Stimulated activated CD8-positive, alpha-beta memory T cell treated with anti-CD3 and anti-CD28 coated beads, Interleukin-4, amount 100 ng/mL, for 48 hours (primary cell): ENCODE data around the gene TFCP2L1.

Experiments used
- DNase-seq: peaks from one replicate; pipeline ENCODE4 v3.0.0-alpha.2; 2020

Gene TFCP2L1

GRCh38 chr2:121193185-121193584, 91.8 kb downstream of the TFCP2L1 start:
- no peak for DNase-seq

DNA sequence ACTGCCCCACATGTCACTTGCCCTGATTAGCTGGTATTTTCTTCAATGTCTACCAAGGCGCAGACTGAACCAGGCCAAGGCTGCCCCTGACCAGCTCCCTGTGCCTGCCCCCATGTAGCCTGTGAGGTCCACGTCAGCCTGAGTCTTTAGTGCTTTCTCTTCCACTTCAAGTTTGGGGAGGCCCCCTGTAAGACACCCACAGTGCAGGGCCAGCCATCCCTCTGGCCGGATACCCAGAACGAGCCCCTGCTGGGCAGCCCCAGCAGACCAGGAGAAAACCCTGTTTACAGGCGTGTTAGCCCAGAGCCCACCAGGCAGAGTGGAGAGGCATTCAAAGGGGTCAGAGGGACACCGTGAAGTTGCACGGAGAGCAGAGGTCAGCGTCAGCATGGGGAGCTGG, 92.4 kb downstream of the TFCP2L1 start:
- DNase-seq, result no peak

- DNase-seq, result no peak
These were observed 93.5 kb downstream of the TFCP2L1 start for GRCh38 chr2:121191191-121192170.

DNA sequence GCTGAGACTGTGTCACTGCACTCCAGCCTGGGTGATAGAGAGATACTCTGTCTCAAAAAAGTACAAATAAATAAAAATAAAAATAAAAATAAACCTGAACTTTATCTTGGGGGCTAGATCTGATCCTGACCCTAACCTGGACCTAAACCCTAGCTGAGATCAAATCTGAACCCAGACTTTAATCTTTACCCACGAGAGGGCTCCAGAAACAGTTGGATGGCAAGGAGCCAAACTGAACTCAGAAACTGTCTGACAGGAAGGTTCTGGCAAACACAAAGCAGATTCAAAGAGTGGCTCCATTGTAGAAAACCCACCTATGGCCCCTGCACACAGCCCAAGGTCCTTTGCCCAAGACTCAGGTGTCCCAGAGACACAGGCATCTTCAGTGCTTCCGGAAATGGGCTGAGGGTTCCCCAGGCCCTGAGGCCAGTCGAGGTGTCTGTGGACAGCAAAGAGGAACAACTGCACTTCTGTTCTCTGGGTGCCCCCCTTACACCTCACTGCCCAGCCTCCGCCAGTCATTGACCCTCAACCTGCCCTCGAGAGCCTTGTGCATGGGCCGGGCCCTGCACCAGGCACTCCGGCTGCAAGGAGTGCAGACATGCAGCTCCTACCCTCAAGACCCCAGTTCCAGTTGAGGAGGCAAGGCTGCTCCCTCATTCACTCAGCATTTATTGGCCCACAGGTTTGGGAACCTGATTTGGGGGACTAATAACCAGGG, 95.2 kb downstream of the TFCP2L1 start:
- no peak for DNase-seq

GRCh38 chr2:121189011-121189410, 96.0 kb downstream of the TFCP2L1 start:
- DNase-seq, result no peak

- DNase-seq, result no peak
These were observed 97.0 kb downstream of the TFCP2L1 start for GRCh38 chr2:121187982-121188411.

DNA sequence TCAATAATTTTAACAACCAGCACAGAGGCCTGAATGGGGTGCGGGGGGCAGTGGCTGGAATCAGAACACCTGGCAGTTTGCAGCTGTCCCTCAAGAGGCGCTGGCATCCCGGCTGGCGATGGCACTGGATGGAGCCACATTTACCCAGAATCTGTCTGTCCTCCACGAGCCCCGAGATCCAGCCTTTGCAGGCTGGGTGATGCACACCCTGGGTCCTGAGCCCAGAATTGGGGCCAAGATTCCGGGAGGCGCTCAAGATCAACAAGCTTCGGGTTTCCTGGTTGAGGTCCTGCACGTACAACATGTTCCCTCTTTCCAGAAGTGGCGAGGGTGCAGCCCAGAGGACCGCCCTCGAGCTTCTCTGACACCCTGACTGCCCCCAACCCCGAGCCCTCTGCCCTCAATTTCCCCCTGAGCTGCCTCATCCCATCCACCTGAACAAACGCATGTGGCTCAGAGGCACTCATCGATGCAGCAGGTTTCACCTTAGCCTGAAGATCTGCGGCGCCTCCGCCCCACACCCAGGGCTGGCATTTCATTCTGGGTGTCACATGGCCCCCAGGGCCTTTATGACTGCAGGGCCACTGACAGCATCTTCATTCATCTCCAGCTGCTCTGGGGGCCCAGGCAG, 97.5 kb downstream of the TFCP2L1 start:
- DNase-seq, result no peak

- no peak for DNase-seq
These were observed 98.7 kb downstream of the TFCP2L1 start for GRCh38 chr2:121186261-121186660.

DNA sequence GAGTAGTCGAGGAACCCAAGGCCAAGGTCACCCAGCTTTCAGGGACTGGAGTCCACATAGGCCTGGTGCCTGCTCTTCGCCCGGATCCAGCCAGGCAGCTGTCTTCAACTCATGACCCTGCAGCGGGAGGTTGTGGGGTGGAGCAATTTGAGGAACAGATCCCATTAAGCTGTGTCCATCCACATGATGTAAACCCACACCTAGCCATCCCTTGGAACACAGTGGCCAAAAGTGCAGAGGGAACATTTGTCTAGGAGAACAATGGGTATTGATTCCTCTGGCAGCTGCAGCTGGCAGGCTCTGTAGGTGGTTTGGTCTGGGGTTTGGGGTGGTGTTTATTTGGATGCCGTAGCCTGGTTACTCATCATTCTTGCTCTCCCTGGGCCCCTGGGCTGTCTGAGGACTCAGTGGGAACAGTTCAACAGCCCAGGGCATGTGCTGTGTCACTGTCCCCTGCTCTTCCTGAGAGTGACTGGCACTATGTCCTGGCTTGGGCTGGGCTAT, 99.4 kb downstream of the TFCP2L1 start:
- no peak for DNase-seq

GRCh38 chr2:121185111-121185510, 99.9 kb downstream of the TFCP2L1 start:
- no peak for DNase-seq

DNA sequence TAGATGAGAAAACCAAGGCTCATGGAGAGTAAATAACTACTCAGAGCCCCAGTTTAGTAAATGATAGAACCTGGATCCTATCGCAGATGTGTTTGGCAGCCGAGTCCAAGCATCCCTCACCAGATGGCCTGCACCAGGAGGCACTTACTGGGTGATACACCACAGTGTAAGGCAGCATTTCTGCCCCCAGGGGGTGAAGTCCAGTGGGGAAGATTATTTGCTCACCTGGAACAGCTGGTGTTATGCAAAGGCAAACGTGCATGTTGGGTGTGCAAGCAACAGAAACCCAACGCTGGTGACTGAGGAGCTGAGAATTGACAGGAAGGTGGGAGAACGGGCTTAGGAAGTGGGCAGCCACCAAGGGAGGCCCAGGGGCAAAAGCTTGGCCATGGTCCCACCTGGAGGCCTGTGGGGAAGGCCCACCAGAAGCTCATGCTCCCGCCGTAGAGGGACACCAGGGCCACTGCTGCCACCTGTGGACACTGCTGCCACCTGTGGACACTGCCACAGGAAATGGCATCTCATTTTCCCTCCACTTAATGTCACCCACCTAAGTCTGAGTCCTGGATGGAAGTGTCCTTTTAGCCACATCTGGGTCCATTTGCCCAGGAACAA, 100.6 kb downstream of the TFCP2L1 start:
- DNase-seq, result no peak

DNA sequence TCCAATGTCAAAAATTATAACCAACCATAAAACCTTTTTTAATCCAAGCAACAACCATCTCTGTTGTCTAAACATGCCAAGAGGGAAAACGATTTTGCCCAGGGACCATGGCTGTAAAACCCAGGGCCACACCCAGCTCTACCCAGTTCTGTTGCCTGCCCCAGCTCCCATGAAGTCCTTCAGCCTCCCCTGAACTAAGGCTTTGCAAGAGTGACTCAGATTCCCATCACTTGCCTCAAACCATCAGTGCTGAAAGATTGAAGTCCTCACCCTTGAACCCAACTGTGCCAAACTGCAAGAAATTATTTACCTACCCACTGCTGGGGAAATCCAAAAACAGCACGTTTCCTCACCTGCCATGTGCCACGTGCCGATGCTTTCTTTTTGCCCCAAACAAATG, 102.5 kb downstream of the TFCP2L1 start:
- no peak for DNase-seq

- DNase-seq, result no peak
These were observed 105.5 kb downstream of the TFCP2L1 start for GRCh38 chr2:121179467-121179866.

DNA sequence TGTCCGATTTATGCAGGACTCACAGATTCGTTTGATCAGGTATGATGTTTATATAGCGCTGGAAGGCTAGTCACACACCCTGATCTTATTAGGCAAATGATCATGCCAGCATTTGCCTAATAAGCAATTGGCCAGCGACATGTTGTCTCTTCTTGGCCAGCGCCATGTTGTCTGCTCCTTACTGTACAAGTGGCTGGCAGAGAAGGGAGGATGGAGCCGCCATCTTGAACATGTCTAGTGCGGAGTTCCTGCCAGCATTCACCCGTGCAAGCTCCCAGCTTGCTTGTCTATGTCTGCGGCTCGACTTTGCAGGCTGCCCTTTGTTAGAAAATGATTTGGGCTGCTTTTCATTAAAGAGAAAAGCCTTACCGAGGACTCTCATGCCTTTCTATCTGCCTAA, 106.3 kb downstream of the TFCP2L1 start:
- DNase-seq, result no peak

DNA sequence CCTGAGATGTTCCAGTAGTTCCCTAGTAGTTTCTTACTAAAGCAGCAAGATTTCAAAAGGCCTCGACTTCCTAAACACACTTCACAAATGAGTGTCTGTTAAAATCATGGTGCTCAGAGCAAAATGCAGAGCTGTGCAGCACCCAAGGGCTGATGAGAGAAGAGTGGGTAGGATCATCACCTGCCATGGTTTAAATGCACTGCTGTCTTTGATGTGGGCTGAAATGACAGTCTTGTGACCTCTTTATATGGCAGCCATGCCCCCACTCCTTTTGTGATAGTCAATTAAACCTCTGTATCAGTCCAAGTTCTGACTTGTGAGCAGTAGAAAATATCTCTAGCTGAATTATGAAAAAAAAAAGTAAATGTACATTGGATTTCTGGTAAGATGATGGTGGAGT, 107.1 kb downstream of the TFCP2L1 start:
- no peak for DNase-seq

DNA sequence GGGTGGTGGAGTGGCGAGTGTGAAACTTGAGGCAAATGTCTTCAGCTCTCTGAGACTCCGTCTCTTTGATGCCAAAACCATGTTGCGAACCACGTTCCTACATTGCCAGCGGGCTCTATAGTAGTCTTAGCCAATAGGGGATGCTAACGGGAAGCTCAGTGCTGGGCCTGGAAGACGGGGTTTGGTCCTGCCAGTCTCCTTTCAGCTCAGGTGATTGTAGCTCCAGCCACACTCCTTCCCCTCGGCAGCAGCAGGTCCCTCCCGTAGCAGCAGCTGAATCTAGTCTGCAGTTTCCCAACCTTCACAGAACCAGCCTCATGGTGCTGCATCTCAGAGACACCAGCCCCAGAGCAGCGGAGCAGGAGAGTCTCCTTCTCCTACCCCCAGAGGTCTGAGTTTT, 109.7 kb downstream of the TFCP2L1 start:
- no peak for DNase-seq

- no peak for DNase-seq
These were observed 111.2 kb downstream of the TFCP2L1 start for GRCh38 chr2:121173806-121174205.

GRCh38 chr2:121173112-121173511, 111.9 kb downstream of the TFCP2L1 start:
- no peak for DNase-seq

DNA sequence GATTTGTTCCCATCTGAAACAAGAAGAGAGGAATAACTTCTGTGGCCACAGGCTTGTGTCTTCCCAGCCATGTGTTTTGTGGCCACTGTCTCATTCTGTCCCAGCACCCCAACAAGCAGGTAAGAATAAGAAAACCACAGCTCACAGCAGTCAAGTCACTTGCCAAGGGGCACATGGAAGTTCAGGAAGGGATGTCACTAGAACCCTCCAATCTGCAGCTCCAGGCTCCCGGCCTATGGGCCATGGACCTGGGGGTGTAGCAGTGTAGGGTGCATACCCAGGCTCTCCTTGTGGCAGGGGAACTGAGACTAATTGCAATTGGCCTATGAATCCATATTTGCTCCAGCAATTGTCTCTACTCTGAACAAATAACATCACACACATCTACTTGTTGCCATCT, 112.5 kb downstream of the TFCP2L1 start:
- DNase-seq, result no peak

DNA sequence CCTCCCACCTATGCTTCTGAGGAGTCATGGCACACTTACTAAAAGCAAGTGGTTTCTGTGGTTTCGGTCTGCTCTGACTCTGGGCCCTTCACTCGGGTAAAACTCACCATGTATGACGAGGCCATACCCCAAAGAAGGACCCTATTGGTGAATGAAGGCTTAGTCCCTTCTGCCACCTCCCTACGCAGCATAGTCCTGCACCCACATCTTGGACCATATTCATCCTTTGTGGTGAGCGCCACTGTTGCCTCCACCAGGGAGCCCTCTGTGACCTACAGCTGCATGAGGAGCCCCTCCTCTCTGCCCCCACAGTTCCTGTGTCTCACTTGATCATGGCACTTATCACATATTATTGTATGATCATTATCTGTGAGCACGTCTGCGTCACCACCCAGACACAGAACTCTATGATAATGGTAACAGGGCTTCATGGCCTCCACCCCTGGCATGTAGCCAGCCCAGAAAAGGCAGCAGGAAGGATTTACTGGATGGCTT, 113.3 kb downstream of the TFCP2L1 start:
- peak; percentile 53 for DNase-seq

DNA sequence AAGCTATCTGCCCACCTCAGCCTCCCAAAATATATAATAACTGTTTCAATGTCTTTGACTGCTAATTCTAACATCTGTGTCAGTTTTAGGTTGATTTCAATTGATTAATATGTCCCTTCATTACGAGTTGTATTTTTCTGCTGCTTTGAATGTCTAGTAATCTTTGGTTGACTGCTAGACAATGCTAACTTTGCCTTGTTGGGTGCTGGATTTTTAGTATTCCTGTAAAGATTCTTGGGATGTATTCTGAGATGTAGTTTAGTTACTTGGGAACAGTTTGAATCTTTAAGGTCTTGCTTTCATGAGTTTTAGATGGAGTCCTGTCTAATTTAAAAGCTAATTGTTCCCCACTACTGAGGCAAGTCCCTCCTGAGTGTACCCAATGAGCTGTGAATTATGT, 114.4 kb downstream of the TFCP2L1 start:
- no peak for DNase-seq

GRCh38 chr2:121167411-121167810, 117.6 kb downstream of the TFCP2L1 start:
- DNase-seq, result no peak
